Stimulated activated effector memory CD8-positive, alpha-beta T cell treated with anti-CD3 and anti-CD28 coated beads, Interleukin-12 subunit alpha, Interleukin-12 subunit beta, amount 100 ng/mL, for 72 hours (primary cell): ENCODE measurements around the gene DPEP3.
A peak's percentile ranks its signal among the peaks of the same experiment; 100 is the strongest.

Experiments
- ATAC-seq: fragments of 150-1000 bp; cut with Tn5 transposase; 2 replicates; pipeline ENCODE4 v1.10.0; 2021
- DNase-seq, 2 donors: peaks; one replicate each; pipeline ENCODE4 v3.0.0; 2021 to 2022; ENCODE audit warnings: low spot score in 2 of 2
- H3K27ac Mint-ChIP-seq: one replicate; pipeline ENCODE4 v1.8.0; 2022; ENCODE audit warnings: mild to moderate bottlenecking, mixed read lengths
- H3K36me3 Mint-ChIP-seq: one replicate; pipeline ENCODE4 v1.8.0; 2022; ENCODE audit warnings: mild to moderate bottlenecking, mixed read lengths
- H3K4me1 Mint-ChIP-seq: one replicate; pipeline ENCODE4 v1.8.0; 2022; ENCODE audit warnings: mixed read lengths
- H3K4me3 Mint-ChIP-seq: one replicate; pipeline ENCODE4 v1.8.0; 2022; ENCODE audit warnings: mild to moderate bottlenecking, mixed read lengths
- H3K9me3 Mint-ChIP-seq: one replicate; pipeline ENCODE4 v1.8.0; 2022; ENCODE audit warnings: mixed read lengths

The DPEP3 gene

GRCh38 chr16:67964477-67965131, 15.7 kb downstream of the DPEP3 start:
- Mint-ChIP-seq H3K27ac (no peak overlapping the region), H3K36me3 (peaks cover 31% of the 10 kb centered on the region), H3K4me1 (peaks cover 28% of the 10 kb centered on the region), H3K9me3 (no peaks in the 10 kb centered on the region), H3K4me3 (no peak overlapping the region)
- DNase-seq: no peak
- ATAC-seq: no peak

DNA sequence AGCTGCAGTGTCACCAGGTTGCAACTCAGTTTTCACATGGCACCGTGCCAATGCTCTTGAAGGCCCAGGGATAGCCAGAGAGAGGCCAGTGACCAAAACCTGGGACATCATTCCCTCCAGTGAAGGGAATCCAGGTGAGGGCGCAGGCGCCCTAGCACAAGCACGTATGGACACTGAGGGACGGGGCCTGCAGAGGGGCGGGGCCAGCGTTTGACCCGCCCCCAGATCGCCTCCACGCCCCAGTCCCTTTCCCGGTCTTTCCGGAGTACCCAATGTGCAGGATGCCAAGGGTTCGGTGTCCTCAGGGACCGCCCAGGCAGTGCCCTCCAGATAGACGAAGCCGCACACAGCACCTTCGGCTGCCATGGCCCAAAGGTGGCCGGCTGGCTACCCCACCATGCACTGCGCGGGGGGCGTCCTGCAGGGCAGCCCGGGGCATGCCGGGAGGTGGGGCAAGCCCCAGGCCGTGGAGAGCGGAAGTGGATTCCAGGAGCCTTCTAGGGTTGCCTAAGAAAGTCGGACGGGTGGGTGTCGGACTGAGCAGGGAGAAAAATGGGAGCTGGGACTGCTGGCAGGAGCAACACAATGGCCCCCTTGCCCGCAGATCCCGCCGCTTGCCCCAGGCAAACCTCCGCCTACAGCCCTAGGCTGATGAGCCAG, 16.5 kb downstream of the DPEP3 start:
- ATAC-seq (no peak), DNase-seq (no peak)
- no peak overlapping the region for H3K27ac Mint-ChIP-seq
- H3K9me3 Mint-ChIP-seq: no peaks in the 10 kb centered on the region
- no peak overlapping the region for H3K4me3 Mint-ChIP-seq
- peaks cover 21% of the 10 kb centered on the region for H3K4me1 Mint-ChIP-seq
- H3K36me3 Mint-ChIP-seq: peaks cover 31% of the 10 kb centered on the region

GRCh38 chr16:67963292-67963661, 17.0 kb downstream of the DPEP3 start:
- Mint-ChIP-seq H3K9me3 (no peaks in the 10 kb centered on the region), H3K4me1 (peaks cover 21% of the 10 kb centered on the region), H3K36me3 (peaks cover 31% of the 10 kb centered on the region), H3K27ac (no peak overlapping the region), H3K4me3 (no peak overlapping the region)
- DNase-seq (no peak), ATAC-seq (no peak)

DNA sequence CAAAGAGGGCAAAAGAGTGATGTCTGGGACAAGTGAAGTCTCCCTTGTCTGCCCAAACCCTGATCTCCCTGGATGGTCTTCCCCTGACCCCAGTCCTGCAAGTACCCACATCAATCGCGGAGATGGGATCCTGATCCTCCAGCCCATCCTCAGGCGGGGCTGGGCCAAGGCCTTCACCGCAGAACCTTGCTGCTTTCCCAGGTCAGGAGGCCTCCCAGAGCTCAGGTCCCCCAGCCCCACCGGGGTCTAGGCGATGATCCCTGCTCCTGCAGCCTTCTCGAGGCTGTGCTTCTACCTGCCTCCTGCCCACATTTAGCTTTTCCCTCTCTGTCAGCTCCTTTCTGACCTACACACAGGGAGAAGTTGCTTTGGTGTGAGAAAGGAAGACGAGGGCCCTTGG, 18.2 kb downstream of the DPEP3 start:
- DNase-seq (no peak), ATAC-seq (no peak)
- Mint-ChIP-seq H3K9me3 (no peaks in the 10 kb centered on the region), H3K4me3 (no peak overlapping the region), H3K4me1 (peaks cover 12% of the 10 kb centered on the region), H3K27ac (no peak overlapping the region), H3K36me3 (peaks cover 27% of the 10 kb centered on the region)

GRCh38 chr16:67961551-67961957, 18.7 kb downstream of the DPEP3 start:
- DNase-seq: no peak
- Mint-ChIP-seq H3K27ac (no peak overlapping the region), H3K9me3 (no peaks in the 10 kb centered on the region), H3K36me3 (peaks cover 25% of the 10 kb centered on the region), H3K4me1 (peaks cover 6% of the 10 kb centered on the region), H3K4me3 (no peak overlapping the region)
- ATAC-seq: no peak

GRCh38 chr16:67959536-67960329, 20.6 kb downstream of the DPEP3 start:
- no peaks in the 10 kb centered on the region for H3K9me3 Mint-ChIP-seq
- peaks cover 30% of the 10 kb centered on the region for H3K36me3 Mint-ChIP-seq
- no peak for ATAC-seq
- peak overlapping the region; percentile 60 for H3K27ac Mint-ChIP-seq
- H3K4me3 Mint-ChIP-seq: no peak overlapping the region
- H3K4me1 Mint-ChIP-seq: peaks cover 4% of the 10 kb centered on the region
- no peak for DNase-seq

DNA sequence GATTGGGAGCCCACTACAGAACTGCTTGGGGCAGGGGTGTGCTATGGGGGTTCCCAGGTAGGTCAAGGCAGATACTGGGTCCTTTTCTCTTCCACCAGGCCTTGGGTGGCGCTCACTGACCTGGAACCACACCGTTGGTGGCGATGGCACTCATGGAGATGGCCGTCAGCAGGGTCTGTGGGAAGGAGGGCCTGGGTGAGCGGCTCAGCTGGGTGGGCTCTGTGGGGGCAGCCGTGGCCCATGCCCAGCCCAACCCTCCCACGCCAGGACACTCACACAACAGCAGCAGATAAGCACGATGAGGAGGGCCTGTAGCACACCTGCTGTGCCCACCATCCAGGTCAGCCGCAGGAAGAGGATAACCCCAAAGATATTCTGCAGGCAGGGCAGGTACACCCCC, 22.7 kb downstream of the DPEP3 start:
- Mint-ChIP-seq H3K27ac (no peak overlapping the region), H3K4me1 (no peaks in the 10 kb centered on the region), H3K9me3 (no peaks in the 10 kb centered on the region), H3K4me3 (no peak overlapping the region), H3K36me3 (peaks cover 29% of the 10 kb centered on the region)
- no peak for DNase-seq
- ATAC-seq: no peak

DNA sequence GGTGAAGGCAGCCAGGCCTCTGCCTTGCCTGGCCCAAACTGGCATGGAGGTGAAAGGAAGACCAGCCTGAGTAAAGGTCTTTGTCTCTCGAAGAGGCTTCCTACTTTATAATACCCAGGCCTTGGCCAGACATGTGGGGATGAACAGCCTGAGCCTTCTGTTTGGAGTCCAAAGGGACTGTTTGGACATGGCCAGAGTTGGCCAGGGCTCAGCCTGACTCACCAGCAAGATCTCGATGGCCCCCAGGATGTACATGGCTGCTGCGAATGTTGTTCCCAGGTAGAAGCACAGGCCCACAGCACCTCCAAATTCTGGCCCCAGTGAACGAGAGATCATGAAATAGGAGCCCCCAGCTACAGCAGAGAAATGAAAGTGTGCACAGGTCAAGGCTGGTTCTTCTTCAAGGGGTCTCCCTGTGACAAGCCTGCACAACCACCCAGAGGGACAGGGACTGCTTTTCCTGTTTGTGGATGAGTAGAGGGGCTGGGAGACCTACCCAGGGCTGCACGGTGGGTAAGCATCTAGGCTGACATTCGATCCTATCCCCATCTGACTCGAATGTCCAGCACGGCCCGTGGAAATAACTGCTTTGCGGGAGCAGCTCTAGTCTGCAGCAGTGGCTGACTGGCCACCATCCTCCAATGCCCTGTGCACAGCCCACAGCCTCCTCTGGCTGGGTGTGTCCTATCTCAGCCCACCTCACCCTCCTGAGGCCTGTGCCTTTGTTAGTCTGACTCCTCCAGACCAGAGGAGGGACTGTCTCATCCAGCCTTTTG, 25.7 kb downstream of the DPEP3 start:
- no peaks in the 10 kb centered on the region for H3K4me1 Mint-ChIP-seq
- no peak for DNase-seq
- no peaks in the 10 kb centered on the region for H3K9me3 Mint-ChIP-seq
- H3K4me3 Mint-ChIP-seq: no peak overlapping the region
- peak overlapping the region; percentile 54 for H3K27ac Mint-ChIP-seq
- peaks cover 17% of the 10 kb centered on the region for H3K36me3 Mint-ChIP-seq
- peak; percentile 5 for ATAC-seq

DNA sequence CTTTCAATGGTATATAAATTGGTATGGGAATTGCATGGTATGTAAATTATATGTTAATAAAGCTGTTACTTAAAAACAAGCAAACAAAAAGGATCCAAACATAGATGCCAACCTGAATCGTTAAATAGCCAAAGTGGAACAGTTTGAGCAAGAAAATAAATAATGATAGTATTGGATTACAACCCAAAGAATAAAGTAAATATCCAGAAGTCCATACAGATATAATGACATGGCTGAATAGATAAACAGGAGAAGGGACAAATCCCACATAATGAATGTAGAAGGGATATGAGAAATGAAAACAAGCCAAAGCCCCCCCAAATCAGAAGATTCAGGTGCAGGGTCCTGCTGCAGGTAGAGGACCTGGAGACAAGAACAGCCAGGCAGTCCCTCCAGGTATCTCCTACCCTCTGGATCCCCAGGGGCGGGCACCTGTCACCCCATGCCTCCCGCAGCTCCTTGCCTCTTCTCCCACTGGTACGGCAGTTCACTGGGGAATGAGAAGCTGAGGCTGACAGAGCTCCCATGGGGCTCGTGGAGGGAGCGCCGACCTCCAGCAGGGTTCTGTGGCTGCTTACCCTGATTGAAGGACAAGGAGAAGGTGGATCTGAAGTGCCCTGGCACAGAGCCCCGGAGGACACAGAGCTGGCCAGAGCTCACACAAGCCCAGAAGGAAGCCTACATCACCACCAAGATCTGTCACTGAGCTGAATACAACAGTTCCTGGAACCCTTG, 26.5 kb downstream of the DPEP3 start:
- H3K9me3 Mint-ChIP-seq: no peaks in the 10 kb centered on the region
- H3K36me3 Mint-ChIP-seq: peaks cover 17% of the 10 kb centered on the region

DNA sequence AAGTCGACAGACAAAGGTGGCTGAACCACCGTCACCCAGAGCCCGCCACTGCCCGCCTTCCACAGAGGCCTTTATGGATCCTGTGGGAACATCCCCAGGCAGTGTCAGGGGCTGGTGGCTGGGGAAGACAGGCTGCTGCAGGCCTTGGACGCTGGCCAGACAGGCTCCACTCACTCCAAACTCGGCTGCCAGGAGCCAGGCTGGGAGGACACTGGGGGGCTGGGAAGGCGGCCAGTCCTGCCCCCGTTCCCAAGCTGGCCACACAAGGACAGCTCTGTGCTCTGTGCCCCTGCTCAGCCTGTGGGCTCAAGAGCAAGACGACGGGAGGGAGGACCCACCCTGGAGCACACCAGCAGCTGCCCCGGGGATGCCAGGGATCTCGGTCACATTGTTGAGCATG, 28.8 kb downstream of the DPEP3 start:
- Mint-ChIP-seq H3K4me3 (no peak overlapping the region), H3K27ac (no peak overlapping the region)

More for the DNA sequence above, 26.5 kb downstream of the DPEP3 start:
- DNase-seq: no peak
- Mint-ChIP-seq H3K4me3 (no peak overlapping the region), H3K27ac (peak overlapping the region; percentile 54), H3K4me1 (no peaks in the 10 kb centered on the region)
- ATAC-seq: no peak

GRCh38 chr16:67950335-67950843, 29.9 kb downstream of the DPEP3 start:
- Mint-ChIP-seq H3K27ac (peak overlapping the region; percentile 10), H3K36me3 (peaks cover 24% of the 10 kb centered on the region), H3K4me1 (no peaks in the 10 kb centered on the region), H3K9me3 (no peaks in the 10 kb centered on the region), H3K4me3 (no peak overlapping the region)
- DNase-seq (no peak), ATAC-seq (no peak)

More for the DNA sequence above, 28.8 kb downstream of the DPEP3 start:
- Mint-ChIP-seq H3K9me3 (no peaks in the 10 kb centered on the region), H3K36me3 (peaks cover 20% of the 10 kb centered on the region), H3K4me1 (no peaks in the 10 kb centered on the region)
- DNase-seq: no peak
- no peak for ATAC-seq

- Mint-ChIP-seq H3K4me3 (no peak overlapping the region), H3K36me3 (peaks cover 31% of the 10 kb centered on the region), H3K27ac (no peak overlapping the region), H3K9me3 (no peaks in the 10 kb centered on the region), H3K4me1 (no peaks in the 10 kb centered on the region)
- ATAC-seq: no peak
- no peak for DNase-seq
Measured at GRCh38 chr16:67949645-67950044, 30.7 kb downstream of the DPEP3 start.

GRCh38 chr16:67948015-67948414, 32.3 kb downstream of the DPEP3 start:
- H3K4me1 Mint-ChIP-seq: no peaks in the 10 kb centered on the region
- H3K9me3 Mint-ChIP-seq: no peaks in the 10 kb centered on the region
- peak overlapping the region; percentile 10 for H3K27ac Mint-ChIP-seq
- DNase-seq: no peak
- H3K4me3 Mint-ChIP-seq: no peak overlapping the region
- no peak for ATAC-seq
- peaks cover 34% of the 10 kb centered on the region for H3K36me3 Mint-ChIP-seq

DNA sequence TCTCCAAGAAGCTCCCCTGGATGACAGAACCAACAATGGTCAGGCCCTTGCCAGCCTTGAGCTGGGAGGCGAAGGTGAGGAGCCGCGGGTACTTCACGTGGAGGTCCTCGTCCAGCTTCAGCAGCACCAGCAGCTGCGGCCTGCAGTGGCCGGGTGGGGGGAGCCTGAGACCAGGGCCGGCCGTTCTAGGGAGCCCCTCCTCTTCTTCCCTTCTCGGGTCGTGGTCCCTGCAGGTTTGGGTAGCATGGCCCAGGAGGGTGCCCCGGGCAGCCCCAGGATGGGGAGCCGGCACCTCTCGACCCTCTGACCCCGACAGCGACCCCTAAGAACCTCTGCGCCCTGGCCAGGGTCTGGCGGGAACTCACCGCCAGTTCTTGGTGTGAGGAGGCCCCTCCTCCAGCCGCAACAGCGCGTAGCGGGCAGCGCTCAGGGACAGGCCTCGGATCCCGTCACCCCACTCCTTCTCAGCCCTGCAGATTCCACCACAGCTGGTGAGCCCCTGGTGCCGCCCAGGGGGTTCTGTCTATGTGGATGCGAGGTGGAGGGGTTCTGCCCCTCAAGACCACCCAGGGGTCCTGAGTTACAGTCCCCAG, 33.2 kb downstream of the DPEP3 start:
- ATAC-seq: no peak
- Mint-ChIP-seq H3K4me1 (peaks cover 4% of the 10 kb centered on the region), H3K9me3 (no peaks in the 10 kb centered on the region), H3K4me3 (no peak overlapping the region), H3K27ac (no peak overlapping the region), H3K36me3 (peaks cover 38% of the 10 kb centered on the region)
- DNase-seq: no peak
